Nephron progenitor cell (in vitro differentiated cells): ENCODE results near the gene SAMMSON.

Source experiments
- DNase-seq: peaks from one replicate; pipeline ENCODE4 v3.0.0; 2021
- H3K27ac Mint-ChIP-seq: 2 replicates; pipeline ENCODE4 v1.8.0; 2021; ENCODE audit warnings: mild to moderate bottlenecking, moderate library complexity, mixed read lengths
- H3K27me3 Mint-ChIP-seq: 2 replicates; pipeline ENCODE4 v1.8.0; 2021; ENCODE audit warnings: mild to moderate bottlenecking, low read depth, mixed read lengths; ENCODE audit not compliant: poor library complexity
- H3K36me3 Mint-ChIP-seq: 2 replicates; pipeline ENCODE4 v1.8.0; 2021; ENCODE audit warnings: low read depth, mixed read lengths
- H3K4me1 Mint-ChIP-seq: 2 replicates; pipeline ENCODE4 v1.8.0; 2021; ENCODE audit warnings: mixed read lengths
- H3K4me3 Mint-ChIP-seq: 2 replicates; pipeline ENCODE4 v1.8.0; 2021; ENCODE audit warnings: mild to moderate bottlenecking, moderate library complexity, mixed read lengths
- H3K9me3 Mint-ChIP-seq: 2 replicates; pipeline ENCODE4 v1.8.0; 2021; ENCODE audit warnings: mild to moderate bottlenecking, moderate library complexity, mixed read lengths
- CTCF ChIP-seq: fragments of 200-600 bp; sonication (generic); IDR thresholded peaks from 2 replicates; pipeline ENCODE4 v1.5.0; 2021; ENCODE audit warnings: antibody characterized with exemption

Gene SAMMSON

GRCh38 chr3:70000028-70000410, 486 bp downstream of the SAMMSON start:
- no peaks in the 10 kb centered on the region for H3K36me3 Mint-ChIP-seq
- no peak overlapping the region for H3K4me3 Mint-ChIP-seq
- H3K27me3 Mint-ChIP-seq, result peaks cover 4% of the 10 kb centered on the region
- H3K27ac Mint-ChIP-seq, result no peak overlapping the region
- TF ChIP-seq CTCF, result no peak
- no peak for DNase-seq
- H3K4me1 Mint-ChIP-seq, result peaks cover 12% of the 10 kb centered on the region
- no peaks in the 10 kb centered on the region for H3K9me3 Mint-ChIP-seq

GRCh38 chr3:70000563-70001081, 1.1 kb downstream of the SAMMSON start:
- Mint-ChIP-seq H3K9me3 (no peaks in the 10 kb centered on the region), H3K4me1 (peaks cover 12% of the 10 kb centered on the region), H3K36me3 (no peaks in the 10 kb centered on the region), H3K27ac (no peak overlapping the region), H3K27me3 (peaks cover 3% of the 10 kb centered on the region), H3K4me3 (no peak overlapping the region)
- TF ChIP-seq CTCF, result no peak
- DNase-seq, result no peak

- Mint-ChIP-seq H3K9me3 (peaks cover 10% of the 10 kb centered on the region), H3K36me3 (no peaks in the 10 kb centered on the region), H3K4me1 (peaks cover 12% of the 10 kb centered on the region), H3K27me3 (no peaks in the 10 kb centered on the region), H3K4me3 (no peak overlapping the region), H3K27ac (no peak overlapping the region)
- DNase-seq, result no peak
- TF ChIP-seq CTCF, result no peak
Observed at GRCh38 chr3:70003119-70003518, 3.6 kb downstream of the SAMMSON start.

- Mint-ChIP-seq H3K27me3 (peaks cover 4% of the 10 kb centered on the region), H3K4me1 (peaks cover 3% of the 10 kb centered on the region), H3K36me3 (no peaks in the 10 kb centered on the region), H3K9me3 (peaks cover 23% of the 10 kb centered on the region), H3K27ac (no peak overlapping the region), H3K4me3 (no peak overlapping the region)
- DNase-seq, result no peak
- TF ChIP-seq CTCF, result no peak
Observed at GRCh38 chr3:70006089-70006488, 6.6 kb downstream of the SAMMSON start.

- Mint-ChIP-seq H3K27ac (no peak overlapping the region), H3K36me3 (no peaks in the 10 kb centered on the region), H3K27me3 (peaks cover 4% of the 10 kb centered on the region), H3K4me1 (no peaks in the 10 kb centered on the region), H3K9me3 (peaks cover 26% of the 10 kb centered on the region), H3K4me3 (no peak overlapping the region)
- TF ChIP-seq CTCF, result no peak
- DNase-seq, result no peak
Observed at GRCh38 chr3:70010346-70010745, 10.8 kb downstream of the SAMMSON start.

GRCh38 chr3:70011582-70011981, 12.0 kb downstream of the SAMMSON start:
- Mint-ChIP-seq H3K36me3 (no peaks in the 10 kb centered on the region), H3K4me1 (no peaks in the 10 kb centered on the region), H3K27me3 (peaks cover 4% of the 10 kb centered on the region), H3K9me3 (peaks cover 26% of the 10 kb centered on the region), H3K4me3 (no peak overlapping the region), H3K27ac (no peak overlapping the region)
- TF ChIP-seq CTCF, result no peak
- no peak for DNase-seq
